GM12873 (cell line): Measurements from ENCODE around the gene THAP3.

Experiments used
- CTCF ChIP-seq: IDR thresholded peaks from 2 replicates; pipeline ENCODE4 v1.5.1; 2012; ENCODE audit warnings: low read depth, mild to moderate bottlenecking, moderate library complexity, low read length, control low read depth; ENCODE audit not compliant: insufficient read depth; ENCODE audit errors: missing control alignments

The THAP3 gene

GRCh38 chr1:6673816-6674398 lies 49.2 kb downstream of the THAP3 start:
- no peak for TF ChIP-seq CTCF

- TF ChIP-seq CTCF, result no peak
Measured at GRCh38 chr1:6674771-6675170, 50.1 kb downstream of the THAP3 start.

- no peak for TF ChIP-seq CTCF
Measured at GRCh38 chr1:6675941-6676340, 51.3 kb downstream of the THAP3 start.
